Right lobe of liver (tissue), 6 donors: ENCODE data around the gene MB21D2. TPM values are rescaled to one million over a fixed set of nuclear protein-coding genes. Genes with fewer than 3 reads are reported as not detected.

Experiments
- ATAC-seq, 4 donors: fragments of 200-7000 bp; cut with Tn5 transposase; one replicate each; pipeline ENCODE4 v1.9.1; 2020; ENCODE audit warnings: mild to moderate bottlenecking in 4 of 4, moderate library complexity in 4 of 4
- DNase-seq, 3 donors: peaks; one replicate each; pipeline ENCODE4 v3.0.0-alpha.2; 2020
- H3K27ac ChIP-seq, 3 donors: fragments of 200-600 bp; one replicate each; pipeline ENCODE4 v1.8.0; 2022
- H3K27me3 ChIP-seq, 2 donors: fragments of 200-600 bp; one replicate each; pipeline ENCODE4 v1.8.0; 2022
- H3K36me3 ChIP-seq, 4 donors: fragments of 200-600 bp; sonication (generic) in 1 of 4; one replicate each; pipeline versions ENCODE4 v1.5.1 to v1.8.0; 2017 to 2022; ENCODE audit warnings: control low read depth in 1 of 4
- H3K4me1 ChIP-seq, 4 donors: fragments of 200-600 bp; sonication (generic) in 1 of 4; one replicate each; pipeline versions ENCODE4 v1.5.1 to v1.8.0; 2017 to 2022; ENCODE audit warnings: control low read depth in 1 of 4
- H3K4me3 ChIP-seq, 3 donors: fragments of 200-600 bp; one replicate each; pipeline ENCODE4 v1.8.0; 2022
- H3K9me3 ChIP-seq, 4 donors: fragments of 200-600 bp; sonication (generic) in 1 of 4; one replicate each; pipeline versions ENCODE4 v1.5.1 to v1.8.0; 2017 to 2022; ENCODE audit warnings: control low read depth in 1 of 4
- CTCF ChIP-seq, 4 donors: fragments of 200-600 bp in 3 of 4; fragments of 450-650 bp in 1 of 4; IDR thresholded peaks; one replicate each; pipeline versions ENCODE4 v1.5.1 to v1.8.0; 2016 to 2022; ENCODE audit warnings: antibody characterized with exemption in 4 of 4, mild to moderate bottlenecking in 2 of 4
- POLR2A ChIP-seq: fragments of 450-650 bp; IDR thresholded peaks from one replicate; pipeline ENCODE4 v1.6.1; 2017; ENCODE audit warnings: antibody characterized with exemption, mild to moderate bottlenecking
- WGBS: methylation state at CpG from one replicate; pipeline ENCODE4 v1.1.6; 2018; ENCODE audit warnings: low coverage, low lambda C conversion rate; ENCODE audit not compliant: insufficient coverage; ENCODE audit errors: missing lambda C conversion rate; 5-methylcytosine and 5-hydroxymethylcytosine counted together
- intact Hi-C, 2 donors: fragments of 100-400 bp; cut with DNase I; formaldehyde crosslinking; loops; one replicate each; pipeline versions ENCODE4 v1.11.2 to v1.14.1; 2022
- total RNA-seq, 6 experiments: library from RNA; depleted of rRNA in 2 of 6; stranded (reverse); fragments of >200 nt in 2 of 6; fragmentation: NEBNext Ultra II Directional in 3 of 6; extraction: Animal tissue kit (Norgen Biotek cat#: 25700) in 3 of 6; gene quantifications; one replicate each; pipeline versions ENCODE4 v1.1.0 to v1.2.4, GENCODE V29; 2016 to 2023
- donor health status: DM: no; HTN: yes; CAD: no.
- donor health status: DM: no; HTN: no; CAD: no.
- donor health status: DM: no; HTN: no; CAD: no.
- donor health status: DM: no; HTN: yes; CAD: no.
- donor health status: DM: no; HTN: yes; CAD: no.

Gene MB21D2
- total RNA-seq, 6 experiments from 2014 or later, result 0.15 to 0.86 (median 0.31) TPM; not detected in 1

- TF ChIP-seq POLR2A (no peak), CTCF (IDR thresholded peaks at IDR 0.05) (no peak)
- Histone ChIP-seq H3K9me3 (no peaks in the 10 kb centered on the region), H3K4me3 (no peak overlapping the region), H3K36me3 (no peaks in the 10 kb centered on the region), H3K27me3 (no peaks in the 10 kb centered on the region), H3K4me1 (no peaks in the 10 kb centered on the region), H3K27ac (no peak overlapping the region)
- ATAC-seq (no peak), DNase-seq (no peak)
- intact Hi-C loops, result no loop called here
- 83% methylated on average over 2 of the region's 4 CpGs for WGBS
Measured at GRCh38 chr3:192863091-192863420, 54.6 kb downstream of the MB21D2 start.

- no peaks in the 10 kb centered on the region for H3K36me3 ChIP-seq
- ATAC-seq (no peak), DNase-seq (no peak)
- intact Hi-C loops, result no loop called here
- no peak overlapping the region for H3K27ac ChIP-seq
- no peaks in the 10 kb centered on the region for H3K4me1 ChIP-seq
- TF ChIP-seq CTCF (IDR thresholded peaks at IDR 0.05) (no peak), POLR2A (no peak)
- WGBS, result 93% methylated on average over 7 of the region's 7 CpGs
- no peaks in the 10 kb centered on the region for H3K27me3 ChIP-seq
- H3K9me3 ChIP-seq, result no peaks in the 10 kb centered on the region
- no peak overlapping the region for H3K4me3 ChIP-seq
Measured at GRCh38 chr3:192862408-192863090, 55.1 kb downstream of the MB21D2 start.

GRCh38 chr3:192861972-192862371, 55.7 kb downstream of the MB21D2 start:
- Histone ChIP-seq H3K27me3 (no peaks in the 10 kb centered on the region), H3K36me3 (no peaks in the 10 kb centered on the region), H3K4me1 (no peaks in the 10 kb centered on the region), H3K27ac (no peak overlapping the region), H3K9me3 (no peaks in the 10 kb centered on the region), H3K4me3 (no peak overlapping the region)
- DNase-seq, result no peak
- TF ChIP-seq POLR2A (no peak), CTCF (IDR thresholded peaks at IDR 0.05) (no peak)
- no peak for ATAC-seq
- WGBS, result 85% methylated on average over 2 of the region's 2 CpGs
- intact Hi-C loops, result no loop called here

- Histone ChIP-seq H3K9me3 (no peaks in the 10 kb centered on the region), H3K4me3 (no peak overlapping the region), H3K27me3 (peaks cover 0 to 6% of the 10 kb centered on the region in 2 donors), H3K27ac (no peak overlapping the region), H3K36me3 (no peaks in the 10 kb centered on the region), H3K4me1 (no peaks in the 10 kb centered on the region)
- no peak for TF ChIP-seq POLR2A
- TF ChIP-seq CTCF (IDR thresholded peaks at IDR 0.05), result no peak
- WGBS, result 33% methylated on average over 2 of the region's 2 CpGs
- ATAC-seq (no peak), DNase-seq (no peak)
- intact Hi-C loops, result no loop called here
Measured at GRCh38 chr3:192860454-192860853, 57.2 kb downstream of the MB21D2 start.
